Thyroid gland (tissue), 4 donors: ENCODE results near the gene KIAA1755. TPM values are rescaled to one million over a fixed set of nuclear protein-coding genes. Genes with fewer than 3 reads are reported as not detected.

ENCODE experiments used
- DNase-seq, 2 donors: peaks; one replicate each; pipeline ENCODE4 v3.0.0-alpha.2; 2019
- H3K27ac ChIP-seq, 3 donors: fragments of 200-600 bp; sonication (generic); 1 replicate in 2 of 3; 2 replicates in 1 of 3; pipeline ENCODE4 v1.5.1; 2016 to 2019; ENCODE audit warnings: mild to moderate bottlenecking in 1 of 3, moderate library complexity in 1 of 3
- H3K27me3 ChIP-seq: fragments of 200-600 bp; sonication (generic); one replicate; pipeline ENCODE4 v1.5.1; 2019
- H3K36me3 ChIP-seq, 2 donors: fragments of 200-600 bp; sonication (generic); one replicate each; pipeline ENCODE4 v1.5.1; 2016 to 2019
- H3K4me1 ChIP-seq, 2 donors: fragments of 200-600 bp; sonication (generic); one replicate each; pipeline ENCODE4 v1.5.1; 2017 to 2019
- H3K4me3 ChIP-seq, 3 donors: fragments of 200-600 bp; sonication (generic); replicated peaks in 1 of 3; 1 replicate in 2 of 3; 2 replicates in 1 of 3; pipeline ENCODE4 v1.5.1; 2016; ENCODE audit warnings: mild to moderate bottlenecking in 1 of 3
- H3K9me3 ChIP-seq: fragments of 200-600 bp; sonication (generic); one replicate; pipeline ENCODE4 v1.5.1; 2017
- POLR2A ChIP-seq, 2 donors: fragments of 450-650 bp; IDR thresholded peaks; one replicate each; pipeline ENCODE4 v1.6.1; 2017; ENCODE audit warnings: antibody characterized with exemption in 2 of 2, mild to moderate bottlenecking in 2 of 2, moderate library complexity in 1 of 2
- WGBS, 2 donors: methylation state at CpG; one replicate each; pipeline ENCODE4 v1.1.5; 2017; 5-methylcytosine and 5-hydroxymethylcytosine counted together
- intact Hi-C: fragments of 100-400 bp; cut with DNase I; formaldehyde crosslinking; loops from one replicate; pipeline ENCODE4 v1.15.1; 2023
- total RNA-seq, 4 donors: library from RNA; depleted of rRNA; stranded (reverse); fragments of >200 nt; gene quantifications; one replicate each; pipeline ENCODE4 v1.2.3, GENCODE V29; 2016
- TF ChIP-seq, protein P1 (sequence below), 6 experiments: fragments of 200-600 bp in 3 of 6; fragments of 450-650 bp in 3 of 6; sonication (generic) in 3 of 6; IDR thresholded peaks; one replicate each; pipeline ENCODE4 v1.5.1; 2016 to 2019; ENCODE audit warnings: antibody characterized with exemption in 6 of 6, mild to moderate bottlenecking in 2 of 6, inconsistent platforms in 1 of 6, moderate library complexity in 1 of 6

Gene KIAA1755
- total RNA-seq, 4 donors from 2014 or later, result 1.0 to 5.5 (median 1.7) TPM

DNA sequence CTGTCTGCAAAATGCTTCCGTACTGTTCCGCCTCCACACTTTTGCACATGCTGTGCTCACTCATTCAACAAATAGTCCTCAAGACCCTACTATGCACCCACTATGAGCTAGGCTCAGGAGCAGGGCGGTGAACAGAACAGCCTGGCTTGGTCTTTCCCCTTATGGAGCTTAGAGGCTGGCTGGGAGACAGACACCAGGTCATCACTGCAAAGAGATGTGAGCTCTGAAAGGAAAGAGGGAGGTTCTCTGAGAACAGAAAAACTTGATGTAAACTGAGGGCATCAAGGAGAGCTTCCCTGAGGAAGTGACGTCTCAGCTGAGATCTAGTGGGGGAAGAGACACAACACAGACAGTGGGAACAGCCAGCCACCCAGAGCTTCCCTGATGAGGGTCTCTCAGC, 64.5 kb downstream of the KIAA1755 start:
- no peaks in the 10 kb centered on the region for H3K36me3 ChIP-seq
- DNase-seq, result no peak
- no peak overlapping the region for H3K27ac ChIP-seq
- no peaks in the 10 kb centered on the region for H3K27me3 ChIP-seq
- TF ChIP-seq, protein P1, sequence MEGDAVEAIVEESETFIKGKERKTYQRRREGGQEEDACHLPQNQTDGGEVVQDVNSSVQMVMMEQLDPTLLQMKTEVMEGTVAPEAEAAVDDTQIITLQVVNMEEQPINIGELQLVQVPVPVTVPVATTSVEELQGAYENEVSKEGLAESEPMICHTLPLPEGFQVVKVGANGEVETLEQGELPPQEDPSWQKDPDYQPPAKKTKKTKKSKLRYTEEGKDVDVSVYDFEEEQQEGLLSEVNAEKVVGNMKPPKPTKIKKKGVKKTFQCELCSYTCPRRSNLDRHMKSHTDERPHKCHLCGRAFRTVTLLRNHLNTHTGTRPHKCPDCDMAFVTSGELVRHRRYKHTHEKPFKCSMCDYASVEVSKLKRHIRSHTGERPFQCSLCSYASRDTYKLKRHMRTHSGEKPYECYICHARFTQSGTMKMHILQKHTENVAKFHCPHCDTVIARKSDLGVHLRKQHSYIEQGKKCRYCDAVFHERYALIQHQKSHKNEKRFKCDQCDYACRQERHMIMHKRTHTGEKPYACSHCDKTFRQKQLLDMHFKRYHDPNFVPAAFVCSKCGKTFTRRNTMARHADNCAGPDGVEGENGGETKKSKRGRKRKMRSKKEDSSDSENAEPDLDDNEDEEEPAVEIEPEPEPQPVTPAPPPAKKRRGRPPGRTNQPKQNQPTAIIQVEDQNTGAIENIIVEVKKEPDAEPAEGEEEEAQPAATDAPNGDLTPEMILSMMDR (IDR thresholded peaks at IDR 0.05), result no peak
- no peak for TF ChIP-seq POLR2A (IDR thresholded peaks at IDR 0.05)
- H3K4me1 ChIP-seq, result peaks cover 0 to 4% of the 10 kb centered on the region in 2 donors
- no peak overlapping the region for H3K4me3 ChIP-seq
- 86 to 93% methylated on average over 4 of the region's 4 CpGs for WGBS, 2 donors
- intact Hi-C loops, result no loop called here
- no peaks in the 10 kb centered on the region for H3K9me3 ChIP-seq

DNA sequence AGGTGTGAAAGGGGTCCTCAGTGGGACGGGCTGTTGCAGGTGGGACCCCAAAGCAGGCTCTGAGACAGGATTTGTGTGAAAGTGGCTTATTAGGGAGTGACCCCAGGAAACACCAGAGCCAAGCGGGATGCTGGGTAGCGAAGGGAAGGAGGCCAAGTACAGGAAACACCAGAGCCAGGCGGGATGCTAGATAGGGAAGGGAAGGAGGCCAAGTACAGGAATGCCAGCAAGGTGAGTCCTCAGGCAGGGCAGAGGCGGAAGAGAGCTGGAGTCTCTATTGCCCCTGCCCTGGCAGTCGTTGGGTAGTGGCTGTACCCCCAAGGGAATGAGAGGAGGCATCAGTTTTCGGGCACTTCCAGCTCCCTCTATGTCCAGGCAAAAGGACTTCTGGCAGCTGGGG, 65.0 kb downstream of the KIAA1755 start:
- Histone ChIP-seq H3K36me3 (no peaks in the 10 kb centered on the region), H3K27ac (no peak overlapping the region), H3K27me3 (no peaks in the 10 kb centered on the region), H3K4me1 (peaks cover 0 to 4% of the 10 kb centered on the region in 2 donors), H3K4me3 (no peak overlapping the region), H3K9me3 (no peaks in the 10 kb centered on the region)
- WGBS, 2 donors, result 76 to 82% methylated on average over 7 of the region's 7 CpGs
- DNase-seq, result no peak
- TF ChIP-seq POLR2A (IDR thresholded peaks at IDR 0.05), result no peak
- TF ChIP-seq, protein P1 (IDR thresholded peaks at IDR 0.05), result no peak
- intact Hi-C loops, result no loop called here

DNA sequence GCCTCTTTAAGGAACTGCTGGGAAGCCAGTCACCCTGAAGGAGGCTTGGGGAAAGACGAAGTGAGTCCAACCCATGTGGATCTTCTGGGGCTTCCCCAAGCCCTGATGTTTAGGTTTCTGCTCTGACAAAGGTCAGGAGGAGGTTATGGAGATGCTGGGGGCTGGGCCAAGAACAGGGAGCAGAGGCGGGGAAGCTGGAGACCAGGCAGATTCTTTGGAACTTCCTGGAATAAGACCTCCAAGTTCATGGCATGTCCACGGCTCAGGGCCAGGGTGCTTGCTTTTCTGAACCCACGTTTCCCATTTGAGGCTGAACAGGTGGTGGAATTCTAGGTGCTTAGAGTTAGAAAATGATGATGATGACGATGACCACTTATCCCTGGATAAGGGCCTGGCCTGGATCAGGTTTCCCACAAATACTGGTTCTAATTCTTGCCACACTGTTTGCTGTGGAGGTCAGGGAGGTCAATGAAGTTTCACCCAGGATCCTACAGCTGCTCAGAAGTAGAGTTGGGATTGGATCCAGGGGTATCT, 65.5 kb downstream of the KIAA1755 start:
- Histone ChIP-seq H3K4me1 (peaks cover 0 to 4% of the 10 kb centered on the region in 2 donors), H3K36me3 (no peaks in the 10 kb centered on the region), H3K4me3 (no peak overlapping the region), H3K27ac (no peak overlapping the region), H3K27me3 (no peaks in the 10 kb centered on the region), H3K9me3 (no peaks in the 10 kb centered on the region)
- no peak for DNase-seq
- intact Hi-C loops, result no loop called here
- WGBS, 2 donors, result 73 to 77% methylated on average over 5 of the region's 5 CpGs
- TF ChIP-seq, protein P1 (IDR thresholded peaks at IDR 0.05), result no peak
- TF ChIP-seq POLR2A (IDR thresholded peaks at IDR 0.05), result no peak

DNA sequence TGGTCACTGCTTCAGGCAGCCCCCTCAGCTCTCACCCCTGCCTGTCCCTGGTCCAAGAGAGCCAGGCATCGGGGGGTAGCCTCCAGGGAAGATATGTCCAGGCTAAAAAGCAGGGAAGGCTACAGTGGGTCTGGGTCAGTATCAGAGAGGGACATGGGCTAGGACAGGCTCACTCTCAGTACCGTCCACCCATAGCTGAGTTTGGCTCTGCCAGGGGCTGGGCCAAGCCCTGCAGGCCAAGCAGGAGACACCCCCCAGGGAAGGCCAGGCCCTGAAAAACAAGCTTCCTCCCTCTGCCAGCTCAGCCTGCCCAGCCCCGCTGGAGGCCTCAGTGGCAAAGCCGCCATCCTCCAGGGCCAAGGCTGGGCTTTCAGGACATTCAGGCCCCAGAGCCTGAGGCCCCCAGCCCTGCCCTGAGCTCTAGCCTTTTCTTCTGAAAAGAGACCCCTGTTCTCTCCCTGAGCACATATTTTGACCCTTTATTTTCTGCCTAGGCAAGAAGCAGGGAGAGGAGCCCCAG, 66.9 kb downstream of the KIAA1755 start:
- H3K36me3 ChIP-seq, result no peaks in the 10 kb centered on the region
- no peak for DNase-seq
- no peaks in the 10 kb centered on the region for H3K9me3 ChIP-seq
- peaks cover 0 to 4% of the 10 kb centered on the region in 2 donors for H3K4me1 ChIP-seq
- TF ChIP-seq, protein P1 (IDR thresholded peaks at IDR 0.05), result no peak
- TF ChIP-seq POLR2A (IDR thresholded peaks at IDR 0.05), result no peak
- H3K27me3 ChIP-seq, result no peaks in the 10 kb centered on the region
- intact Hi-C loops, result no loop called here
- H3K4me3 ChIP-seq, result no peak overlapping the region
- WGBS, 2 donors, result 87 to 90% methylated on average over 3 to 4 of the region's 4 CpGs
- H3K27ac ChIP-seq, result no peak overlapping the region

DNA sequence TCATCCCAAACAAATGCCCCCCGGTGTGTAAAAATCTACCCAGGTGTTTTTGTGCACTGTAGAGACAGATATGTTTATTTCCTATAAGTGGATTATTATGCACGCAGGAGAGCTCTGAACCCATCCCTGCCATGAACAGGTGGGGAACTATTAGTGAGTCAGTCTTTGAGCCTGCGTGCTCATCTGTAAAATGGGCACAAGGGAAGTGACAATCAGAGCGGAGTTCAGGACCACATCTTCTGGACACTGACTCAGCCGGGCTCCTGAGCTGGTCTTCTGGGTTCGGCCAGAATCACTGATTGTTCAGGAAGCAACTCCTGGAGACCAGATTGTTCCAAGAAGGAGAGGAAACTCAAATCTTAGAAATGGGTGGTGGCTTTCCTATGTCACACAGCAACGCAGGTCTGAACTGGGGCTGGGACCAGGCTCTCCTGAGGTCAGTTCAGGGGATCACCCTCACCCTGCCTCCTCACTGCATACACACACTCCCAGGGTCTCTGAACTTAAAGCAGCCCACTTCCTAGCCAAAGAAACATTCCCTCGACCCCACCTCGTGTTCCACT, 68.1 kb downstream of the KIAA1755 start:
- 86 to 89% methylated on average over 9 of the region's 9 CpGs for WGBS, 2 donors
- intact Hi-C loops, result no loop called here
- no peak for DNase-seq

More for the DNA sequence above, 68.1 kb downstream of the KIAA1755 start:
- H3K4me1 ChIP-seq, result peaks cover 0 to 4% of the 10 kb centered on the region in 2 donors
- no peaks in the 10 kb centered on the region for H3K9me3 ChIP-seq
- H3K27ac ChIP-seq, result no peak overlapping the region
- TF ChIP-seq, protein P1 (IDR thresholded peaks at IDR 0.05), result no peak
- no peak for TF ChIP-seq POLR2A (IDR thresholded peaks at IDR 0.05)
- H3K27me3 ChIP-seq, result no peaks in the 10 kb centered on the region
- H3K4me3 ChIP-seq, result no peak overlapping the region
- no peaks in the 10 kb centered on the region for H3K36me3 ChIP-seq
